Esophagus (tissue), 2 donors: ENCODE data around the gene PTPRU. TPM values are rescaled to one million over a fixed set of nuclear protein-coding genes. Genes with fewer than 3 reads are reported as not detected.
A peak's percentile ranks its signal among the peaks of the same experiment; 100 is the strongest.

Experiments used
- H3K27ac ChIP-seq, 2 donors: one replicate each; pipeline ENCODE4 v1.5.1; 2013; ENCODE audit warnings: low read depth in 2 of 2, mild to moderate bottlenecking in 2 of 2, inconsistent platforms in 1 of 2, low read length in 1 of 2, moderate library complexity in 1 of 2
- H3K27me3 ChIP-seq, 2 donors: one replicate each; pipeline ENCODE4 v1.6.1; 2013; ENCODE audit warnings: low read length in 2 of 2, control low read depth in 1 of 2, mild to moderate bottlenecking in 1 of 2; ENCODE audit not compliant: insufficient read depth in 2 of 2, control insufficient read depth in 1 of 2
- H3K36me3 ChIP-seq, 2 donors: one replicate each; pipeline ENCODE4 v1.6.1; 2013; ENCODE audit warnings: low read length in 1 of 2; ENCODE audit not compliant: control insufficient read depth in 2 of 2, insufficient read depth in 2 of 2
- H3K4me1 ChIP-seq, 2 donors: one replicate each; pipeline ENCODE4 v1.6.1; 2013; ENCODE audit warnings: low read length in 1 of 2; ENCODE audit not compliant: control insufficient read depth in 2 of 2, insufficient read depth in 2 of 2
- H3K4me3 ChIP-seq, 2 donors: one replicate each; pipeline ENCODE4 v1.5.1; 2013; ENCODE audit warnings: low read length in 2 of 2, mild to moderate bottlenecking in 2 of 2, low read depth in 1 of 2, moderate library complexity in 1 of 2
- H3K9me3 ChIP-seq, 2 donors: one replicate each; pipeline ENCODE4 v1.6.1; 2013; ENCODE audit warnings: mild to moderate bottlenecking in 2 of 2, low read depth in 1 of 2, low read length in 1 of 2, moderate library complexity in 1 of 2; ENCODE audit not compliant: control insufficient read depth in 2 of 2, insufficient read depth in 1 of 2
- WGBS, 2 donors: extraction: QIAGEN DNeasy Blood & Tissue Kit; methylation state at CpG; one replicate each; pipeline ENCODE4 v1.1.7; 2013; 5-methylcytosine and 5-hydroxymethylcytosine counted together
- polyA plus RNA-seq, 2 donors: library from polyadenylated mRNA; stranded (reverse); fragments of 200-250 nt; gene quantifications; one replicate each; pipeline ENCODE4 v1.2.3, GENCODE V29; 2013
- donor health status: healthy with polysubstance abuse.
- donor health status: Bipolar disorder and iron deficiency.

PTPRU gene
- polyA plus RNA-seq, 2 donors = 3.7 to 4.0 TPM

GRCh38 chr1:29322861-29323585 is 86.7 kb downstream of the PTPRU start:
- Histone ChIP-seq H3K4me3 (no peak overlapping the region), H3K27ac (no peak overlapping the region), H3K36me3 (no peaks in the 10 kb centered on the region), H3K4me1 (peaks cover 3 to 4% of the 10 kb centered on the region in 2 donors), H3K27me3 (no peaks in the 10 kb centered on the region), H3K9me3 (no peaks in the 10 kb centered on the region)
- WGBS, 2 donors = 85 to 86% methylated on average over 11 to 12 of the region's 12 CpGs

GRCh38 chr1:29323636-29324035 is 87.3 kb downstream of the PTPRU start:
- Histone ChIP-seq H3K36me3 (no peaks in the 10 kb centered on the region), H3K4me3 (no peak overlapping the region), H3K27me3 (no peaks in the 10 kb centered on the region), H3K4me1 (peaks cover 3 to 4% of the 10 kb centered on the region in 2 donors), H3K27ac (no peak overlapping the region), H3K9me3 (no peaks in the 10 kb centered on the region)
- 90 to 94% methylated on average over 8 of the region's 8 CpGs for WGBS, 2 donors

- 76 to 82% methylated on average over 10 of the region's 10 CpGs for WGBS, 2 donors
Measured at GRCh38 chr1:29324202-29324601, 87.9 kb downstream of the PTPRU start.

GRCh38 chr1:29324771-29325351 is 88.5 kb downstream of the PTPRU start:
- H3K27ac ChIP-seq = peak overlapping the region in 1 of 2 donors; percentile 41
- H3K36me3 ChIP-seq = no peaks in the 10 kb centered on the region
- H3K4me3 ChIP-seq = no peak overlapping the region
- H3K27me3 ChIP-seq = no peaks in the 10 kb centered on the region
- H3K4me1 ChIP-seq = peaks cover 3 to 4% of the 10 kb centered on the region in 2 donors
- 46 to 51% methylated on average over 19 of the region's 19 CpGs for WGBS, 2 donors
- H3K9me3 ChIP-seq = no peaks in the 10 kb centered on the region

More at GRCh38 chr1:29324202-29324601, 87.9 kb downstream of the PTPRU start:
- H3K4me1 ChIP-seq = peaks cover 3 to 4% of the 10 kb centered on the region in 2 donors
- no peaks in the 10 kb centered on the region for H3K27me3 ChIP-seq
- no peaks in the 10 kb centered on the region for H3K9me3 ChIP-seq
- H3K27ac ChIP-seq = no peak overlapping the region
- no peaks in the 10 kb centered on the region for H3K36me3 ChIP-seq
- H3K4me3 ChIP-seq = no peak overlapping the region

GRCh38 chr1:29325675-29326074 is 89.4 kb downstream of the PTPRU start:
- Histone ChIP-seq H3K27me3 (no peaks in the 10 kb centered on the region), H3K27ac (no peak overlapping the region), H3K4me1 (no peaks in the 10 kb centered on the region), H3K9me3 (no peaks in the 10 kb centered on the region), H3K4me3 (no peak overlapping the region), H3K36me3 (no peaks in the 10 kb centered on the region)
- 74 to 85% methylated on average over 4 of the region's 4 CpGs for WGBS, 2 donors

GRCh38 chr1:29326123-29326522 is 89.8 kb downstream of the PTPRU start:
- no peaks in the 10 kb centered on the region for H3K9me3 ChIP-seq
- no peaks in the 10 kb centered on the region for H3K27me3 ChIP-seq
- no peak overlapping the region for H3K4me3 ChIP-seq
- H3K27ac ChIP-seq = no peak overlapping the region
- H3K36me3 ChIP-seq = no peaks in the 10 kb centered on the region
- H3K4me1 ChIP-seq = no peaks in the 10 kb centered on the region
- WGBS, 2 donors = 90 to 91% methylated on average over 2 of the region's 2 CpGs

- Histone ChIP-seq H3K4me1 (no peaks in the 10 kb centered on the region), H3K4me3 (no peak overlapping the region), H3K9me3 (no peaks in the 10 kb centered on the region), H3K27me3 (no peaks in the 10 kb centered on the region), H3K36me3 (no peaks in the 10 kb centered on the region), H3K27ac (no peak overlapping the region)
- WGBS, 2 donors = 85 to 95% methylated on average over 9 of the region's 9 CpGs
Measured at GRCh38 chr1:29327223-29327935, 91.1 kb downstream of the PTPRU start.

GRCh38 chr1:29329022-29329775 is 92.9 kb downstream of the PTPRU start:
- Histone ChIP-seq H3K27me3 (no peaks in the 10 kb centered on the region), H3K9me3 (no peaks in the 10 kb centered on the region), H3K4me3 (no peak overlapping the region), H3K27ac (no peak overlapping the region), H3K4me1 (no peaks in the 10 kb centered on the region), H3K36me3 (no peaks in the 10 kb centered on the region)
- WGBS, 2 donors = 87 to 91% methylated on average over 9 of the region's 9 CpGs

- 49 to 68% methylated on average over 2 of the region's 2 CpGs for WGBS, 2 donors
- Histone ChIP-seq H3K36me3 (no peaks in the 10 kb centered on the region), H3K27ac (no peak overlapping the region), H3K4me1 (no peaks in the 10 kb centered on the region), H3K9me3 (no peaks in the 10 kb centered on the region), H3K4me3 (no peak overlapping the region), H3K27me3 (no peaks in the 10 kb centered on the region)
Measured at GRCh38 chr1:29330089-29330488, 93.8 kb downstream of the PTPRU start.
